ENCODE measurements around the gene ICA1. TPM values are rescaled to one million over a fixed set of nuclear protein-coding genes. Genes with fewer than 3 reads are reported as not detected.

ICA1 gene
- total RNA-seq, 1 experiment from 2014 or later, result not detected

DNA sequence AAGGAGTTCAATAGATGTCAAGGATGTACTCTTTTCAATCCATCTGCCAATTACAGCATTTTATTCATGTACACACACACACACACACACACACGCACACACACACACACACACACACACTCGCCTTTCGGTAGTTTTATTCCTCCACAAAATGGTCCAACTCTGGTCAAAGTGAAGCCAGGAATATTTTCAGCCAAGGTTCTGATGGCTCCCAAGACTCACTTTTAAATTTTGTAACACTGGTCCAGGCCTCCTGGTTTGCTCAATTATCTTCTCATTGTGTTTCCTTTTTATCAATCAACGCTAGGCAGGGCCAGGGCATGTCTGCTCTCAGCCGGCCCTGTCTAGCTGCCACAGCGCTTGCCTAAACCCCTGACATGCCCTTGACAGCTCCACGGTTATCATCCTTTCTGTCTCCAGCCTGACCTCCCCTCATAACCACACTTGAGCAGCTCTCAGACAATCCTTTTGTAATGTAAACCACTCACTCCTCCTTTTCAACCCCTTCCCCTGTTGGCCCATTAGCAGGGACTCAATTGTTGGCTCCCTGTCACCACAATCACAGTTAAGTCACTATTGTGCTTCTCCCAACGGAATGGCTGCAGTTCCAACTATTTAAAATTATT lies 115.1 kb downstream of the ICA1 start:
- Histone ChIP-seq H3K27me3 (replicated peaks; ENCODE audit: insufficient read depth, low read depth, low read length, poor library complexity) (no peaks in the 10 kb centered on the region), H3K4me3 (ENCODE audit: low read depth, low read length, poor library complexity, severe bottlenecking) (no peak overlapping the region), H3K4me1 (ENCODE audit: insufficient read depth, low read length, poor library complexity, severe bottlenecking) (peaks cover 51% of the 10 kb centered on the region), H3K36me3 (ENCODE audit: insufficient read depth, low read length, poor library complexity, severe bottlenecking) (no peaks in the 10 kb centered on the region), H3K27ac (ENCODE audit: low read depth, low read length, poor library complexity, severe bottlenecking) (peak overlapping the region; percentile 13), H3K9me3 (ENCODE audit: low read depth, low read length, poor library complexity, severe bottlenecking) (no peaks in the 10 kb centered on the region)
- TF ChIP-seq, protein P1, sequence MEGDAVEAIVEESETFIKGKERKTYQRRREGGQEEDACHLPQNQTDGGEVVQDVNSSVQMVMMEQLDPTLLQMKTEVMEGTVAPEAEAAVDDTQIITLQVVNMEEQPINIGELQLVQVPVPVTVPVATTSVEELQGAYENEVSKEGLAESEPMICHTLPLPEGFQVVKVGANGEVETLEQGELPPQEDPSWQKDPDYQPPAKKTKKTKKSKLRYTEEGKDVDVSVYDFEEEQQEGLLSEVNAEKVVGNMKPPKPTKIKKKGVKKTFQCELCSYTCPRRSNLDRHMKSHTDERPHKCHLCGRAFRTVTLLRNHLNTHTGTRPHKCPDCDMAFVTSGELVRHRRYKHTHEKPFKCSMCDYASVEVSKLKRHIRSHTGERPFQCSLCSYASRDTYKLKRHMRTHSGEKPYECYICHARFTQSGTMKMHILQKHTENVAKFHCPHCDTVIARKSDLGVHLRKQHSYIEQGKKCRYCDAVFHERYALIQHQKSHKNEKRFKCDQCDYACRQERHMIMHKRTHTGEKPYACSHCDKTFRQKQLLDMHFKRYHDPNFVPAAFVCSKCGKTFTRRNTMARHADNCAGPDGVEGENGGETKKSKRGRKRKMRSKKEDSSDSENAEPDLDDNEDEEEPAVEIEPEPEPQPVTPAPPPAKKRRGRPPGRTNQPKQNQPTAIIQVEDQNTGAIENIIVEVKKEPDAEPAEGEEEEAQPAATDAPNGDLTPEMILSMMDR (conservative IDR thresholded peaks at IDR 0.05; ENCODE audit: low read depth, low read length), result no peak
- TF ChIP-seq EZH2 (IDR thresholded peaks at IDR 0.05; ENCODE audit: borderline replicate concordance, low read depth, low read length, poor library complexity, severe bottlenecking), result no peak
- ChIA-PET POLR2A (ENCODE audit: low non-redundant PET) (no interaction called here), CTCF (no interaction called here)
- BruUV-seq (replicated peaks), result no TSS peak
- peak; percentile 32 for DNase-seq (ENCODE audit: low spot score)
- intact Hi-C loops (cut with micrococcal nuclease; ENCODE audit: unreplicated experiment), result no loop called here

DNA sequence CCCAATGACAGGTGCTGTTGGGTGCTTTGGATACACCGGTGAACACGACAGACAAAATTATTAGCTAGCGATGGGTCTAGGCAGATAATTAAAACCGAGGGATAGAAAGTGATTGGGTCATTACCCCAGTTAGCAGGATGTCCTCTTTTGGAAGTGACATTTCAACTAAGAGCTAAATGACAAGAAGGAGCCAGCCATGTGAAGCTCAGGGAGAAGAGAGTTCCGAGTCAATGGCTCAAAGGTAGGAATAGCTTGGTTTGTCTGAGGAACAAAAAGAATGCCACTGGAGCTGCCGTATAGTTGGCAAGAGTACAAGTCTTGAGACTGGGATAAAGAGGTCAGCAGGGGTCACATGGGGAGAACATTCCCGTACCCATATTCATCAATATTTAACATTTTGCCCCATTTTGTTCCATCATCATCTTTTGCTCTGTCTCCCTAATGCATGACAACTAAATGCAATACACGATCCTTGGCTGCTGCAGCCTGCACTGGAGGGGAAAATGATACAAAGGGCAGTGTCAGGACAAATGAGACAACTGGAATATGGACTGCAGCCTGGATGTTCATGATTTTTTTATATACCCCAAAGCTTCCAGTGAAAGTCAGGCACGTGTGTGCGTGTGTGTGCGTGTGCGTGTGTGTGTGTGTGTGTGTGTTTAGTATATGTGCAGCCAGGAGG lies 115.7 kb downstream of the ICA1 start:
- BruUV-seq (replicated peaks), result no TSS peak
- H3K9me3 ChIP-seq (ENCODE audit: low read depth, low read length, poor library complexity, severe bottlenecking), result no peaks in the 10 kb centered on the region
- ChIA-PET CTCF (no interaction called here), POLR2A (ENCODE audit: low non-redundant PET) (no interaction called here)
- peaks cover 45% of the 10 kb centered on the region for H3K4me1 ChIP-seq (ENCODE audit: insufficient read depth, low read length, poor library complexity, severe bottlenecking)
- H3K27ac ChIP-seq (ENCODE audit: low read depth, low read length, poor library complexity, severe bottlenecking), result no peak overlapping the region
- no peak overlapping the region for H3K4me3 ChIP-seq (ENCODE audit: low read depth, low read length, poor library complexity, severe bottlenecking)
- no peak for DNase-seq (ENCODE audit: low spot score)
- intact Hi-C loops (cut with micrococcal nuclease; ENCODE audit: unreplicated experiment), result no loop called here
- TF ChIP-seq, protein P1 (conservative IDR thresholded peaks at IDR 0.05; ENCODE audit: low read depth, low read length), result no peak
- no peak for TF ChIP-seq EZH2 (IDR thresholded peaks at IDR 0.05; ENCODE audit: borderline replicate concordance, low read depth, low read length, poor library complexity, severe bottlenecking)
- H3K27me3 ChIP-seq (replicated peaks; ENCODE audit: insufficient read depth, low read depth, low read length, poor library complexity), result no peaks in the 10 kb centered on the region
- H3K36me3 ChIP-seq (ENCODE audit: insufficient read depth, low read length, poor library complexity, severe bottlenecking), result no peaks in the 10 kb centered on the region

DNA sequence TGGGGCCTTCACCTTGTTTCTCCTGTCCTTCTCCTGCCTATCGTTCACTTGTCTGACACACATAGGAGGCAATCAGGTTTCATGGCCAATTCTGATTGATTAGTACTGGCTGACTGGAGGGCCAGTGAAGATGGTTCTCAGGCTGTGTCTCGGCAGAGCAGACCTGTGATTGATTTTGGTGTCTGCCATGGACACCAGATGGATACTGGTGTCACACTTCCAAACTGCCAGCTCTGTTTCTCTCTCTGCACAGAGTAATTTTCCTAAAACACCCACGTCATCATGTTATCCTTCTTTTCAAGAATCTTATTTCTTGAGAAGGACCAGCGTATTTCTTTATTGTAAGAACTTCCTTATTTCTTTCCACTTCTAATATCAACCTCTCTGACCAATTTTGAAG lies 117.1 kb downstream of the ICA1 start:
- intact Hi-C loops (cut with micrococcal nuclease; ENCODE audit: unreplicated experiment), result no loop called here
- TF ChIP-seq EZH2 (IDR thresholded peaks at IDR 0.05; ENCODE audit: borderline replicate concordance, low read depth, low read length, poor library complexity, severe bottlenecking), result no peak
- TF ChIP-seq, protein P1 (conservative IDR thresholded peaks at IDR 0.05; ENCODE audit: low read depth, low read length), result no peak
- no peaks in the 10 kb centered on the region for H3K27me3 ChIP-seq (replicated peaks; ENCODE audit: insufficient read depth, low read depth, low read length, poor library complexity)
- ChIA-PET POLR2A (ENCODE audit: low non-redundant PET) (no interaction called here), CTCF (no interaction called here)
- DNase-seq (ENCODE audit: low spot score), result no peak
- H3K4me1 ChIP-seq (ENCODE audit: insufficient read depth, low read length, poor library complexity, severe bottlenecking), result peaks cover 31% of the 10 kb centered on the region
- no TSS peak for BruUV-seq (replicated peaks)
- no peak overlapping the region for H3K27ac ChIP-seq (ENCODE audit: low read depth, low read length, poor library complexity, severe bottlenecking)
- no peak overlapping the region for H3K4me3 ChIP-seq (ENCODE audit: low read depth, low read length, poor library complexity, severe bottlenecking)
- no peaks in the 10 kb centered on the region for H3K36me3 ChIP-seq (ENCODE audit: insufficient read depth, low read length, poor library complexity, severe bottlenecking)
- H3K9me3 ChIP-seq (ENCODE audit: low read depth, low read length, poor library complexity, severe bottlenecking), result no peaks in the 10 kb centered on the region

Measured in A673 (cell line).